OCI-M1 (cell line): ENCODE results near the gene ZMIZ1.

Source experiments
- DNase-seq: peaks from one replicate; lab custom pipeline; 2025; lab: John Stamatoyannopoulos, UW

ZMIZ1 gene

GRCh38 chr10:79246606-79247275, 178.0 kb downstream of the ZMIZ1 start:
- DNase-seq: no peak

GRCh38 chr10:79247373-79248137, 178.8 kb downstream of the ZMIZ1 start:
- DNase-seq: no peak

GRCh38 chr10:79248341-79249185, 179.8 kb downstream of the ZMIZ1 start:
- no peak for DNase-seq

- no peak for DNase-seq
Observed at GRCh38 chr10:79249186-79250121, 180.7 kb downstream of the ZMIZ1 start.

- no peak for DNase-seq
Observed at GRCh38 chr10:79250259-79250658, 181.5 kb downstream of the ZMIZ1 start.

GRCh38 chr10:79252450-79252849, 183.7 kb downstream of the ZMIZ1 start:
- no peak for DNase-seq

- DNase-seq: no peak
Observed at GRCh38 chr10:79252971-79253370, 184.2 kb downstream of the ZMIZ1 start.

GRCh38 chr10:79253704-79254103, 184.9 kb downstream of the ZMIZ1 start:
- no peak for DNase-seq

- DNase-seq: no peak
Observed at GRCh38 chr10:79254333-79255006, 185.7 kb downstream of the ZMIZ1 start.

- no peak for DNase-seq
Observed at GRCh38 chr10:79255007-79255507, 186.3 kb downstream of the ZMIZ1 start.

GRCh38 chr10:79256264-79256806, 187.6 kb downstream of the ZMIZ1 start:
- DNase-seq: no peak

GRCh38 chr10:79258894-79259293, 190.1 kb downstream of the ZMIZ1 start:
- no peak for DNase-seq

GRCh38 chr10:79259834-79260233, 191.1 kb downstream of the ZMIZ1 start:
- no peak for DNase-seq

- DNase-seq: no peak
Observed at GRCh38 chr10:79260811-79261740, 192.3 kb downstream of the ZMIZ1 start.

GRCh38 chr10:79262131-79262530, 193.4 kb downstream of the ZMIZ1 start:
- no peak for DNase-seq

GRCh38 chr10:79262959-79263746, 194.4 kb downstream of the ZMIZ1 start:
- no peak for DNase-seq

GRCh38 chr10:79263939-79264338, 195.2 kb downstream of the ZMIZ1 start:
- no peak for DNase-seq

GRCh38 chr10:79264942-79265341, 196.2 kb downstream of the ZMIZ1 start:
- no peak for DNase-seq

- DNase-seq: no peak
Observed at GRCh38 chr10:79266084-79266483, 197.3 kb downstream of the ZMIZ1 start.
